H1 (cell line): ENCODE measurements around the gene SLC27A6. TPM values are rescaled to one million over a fixed set of nuclear protein-coding genes. Genes with fewer than 3 reads are reported as not detected.

Experiments
- POLR2AphosphoS5 ChIP-seq: IDR thresholded peaks from 2 replicates; pipeline ENCODE4 v1.6.1; 2011; ENCODE audit warnings: low read depth, low read length
- RNF2 ChIP-seq: fragments of 200-900, 300-1000 bp; sonication (generic); IDR thresholded peaks from 2 replicates; pipeline ENCODE4 v1.7.1; 2016; ENCODE audit warnings: borderline replicate concordance, low read depth, mild to moderate bottlenecking, antibody characterized with exemption, low read length; ENCODE audit not compliant: poor library complexity, severe bottlenecking; ENCODE audit errors: missing control alignments
- SIRT6 ChIP-seq: IDR thresholded peaks from one replicate; pipeline ENCODE4 v1.7.1; 2012; ENCODE audit warnings: low read length, inconsistent platforms
- SIX5 ChIP-seq: IDR thresholded peaks from 2 replicates; pipeline ENCODE4 v1.6.1; 2011; ENCODE audit warnings: mild to moderate bottlenecking, low read depth, low read length
- SP4 ChIP-seq: IDR thresholded peaks from 2 replicates; pipeline ENCODE4 v1.6.1; 2012; ENCODE audit warnings: low read length, inconsistent platforms
- SRF ChIP-seq: IDR thresholded peaks from 2 replicates; pipeline ENCODE4 v1.6.1; 2011; ENCODE audit warnings: mild to moderate bottlenecking, low read depth, low read length, moderate library complexity
- polyA plus RNA-seq, 7 experiments: library from polyadenylated mRNA; depleted of rRNA in 3 of 7; stranded (reverse) in 5 of 7; unstranded in 2 of 7; fragments of >200 nt in 5 of 7; fragments of 200-250 nt in 2 of 7; gene quantifications; 1 replicate in 5 of 7; 2 replicates in 1 of 7; 4 replicates in 1 of 7; pipeline versions ENCODE4 v1.2.1 to v1.2.3, GENCODE V29; 2011 to 2013; ENCODE audit warnings: missing spikeins in 2 of 7, mixed read lengths in 2 of 7
- total RNA-seq: library from RNA; stranded (reverse); fragmentation: NEBNext Ultra II Directional; extraction: Animal tissue kit (Norgen Biotek cat#: 25700); gene quantifications from 2 replicates; pipeline ENCODE4 v1.2.1, GENCODE V29; 2021
- TF ChIP-seq, protein P1 (sequence below): fragments of 300-600 bp; sonication (generic); IDR thresholded peaks from 2 replicates; pipeline ENCODE4 v1.7.1; 2012; ENCODE audit warnings: low read length, moderate library complexity, mild to moderate bottlenecking, inconsistent platforms; ENCODE audit not compliant: insufficient replicate concordance
- TF ChIP-seq, protein P2 (sequence below): IDR thresholded peaks from 2 replicates; pipeline ENCODE4 v1.6.1; 2012; ENCODE audit warnings: low read length, inconsistent platforms
- TF ChIP-seq, protein P3 (sequence below): IDR thresholded peaks from 2 replicates; pipeline ENCODE4 v1.6.1; 2011; ENCODE audit warnings: low read depth, mild to moderate bottlenecking, low read length; ENCODE audit not compliant: insufficient read depth

The SLC27A6 gene
- total and polyA plus RNA-seq, 2 of the 8 experiments (the other 6 are each of a cell fraction or from before 2014, with no cell fraction given), result 4.0 to 4.7 TPM

DNA sequence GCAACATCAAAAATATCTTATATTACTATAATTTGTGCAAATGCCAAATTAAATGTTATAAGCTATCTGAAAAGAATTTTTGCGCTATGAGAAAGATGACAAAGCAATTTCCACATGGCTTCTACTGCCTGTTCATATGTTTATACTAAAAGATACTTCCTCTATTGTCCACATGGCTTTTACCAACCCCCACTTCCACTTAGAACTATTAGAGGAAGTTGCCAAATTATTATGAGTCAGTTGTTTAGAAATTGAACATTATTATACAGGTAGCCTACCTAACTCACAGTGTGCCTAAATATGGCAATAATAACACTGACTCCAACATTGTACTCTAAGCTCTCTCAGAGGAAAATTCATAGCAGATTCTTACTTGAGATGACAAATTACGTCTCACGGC, 37.6 kb upstream of the SLC27A6 start (continued):
- TF ChIP-seq, protein P1, sequence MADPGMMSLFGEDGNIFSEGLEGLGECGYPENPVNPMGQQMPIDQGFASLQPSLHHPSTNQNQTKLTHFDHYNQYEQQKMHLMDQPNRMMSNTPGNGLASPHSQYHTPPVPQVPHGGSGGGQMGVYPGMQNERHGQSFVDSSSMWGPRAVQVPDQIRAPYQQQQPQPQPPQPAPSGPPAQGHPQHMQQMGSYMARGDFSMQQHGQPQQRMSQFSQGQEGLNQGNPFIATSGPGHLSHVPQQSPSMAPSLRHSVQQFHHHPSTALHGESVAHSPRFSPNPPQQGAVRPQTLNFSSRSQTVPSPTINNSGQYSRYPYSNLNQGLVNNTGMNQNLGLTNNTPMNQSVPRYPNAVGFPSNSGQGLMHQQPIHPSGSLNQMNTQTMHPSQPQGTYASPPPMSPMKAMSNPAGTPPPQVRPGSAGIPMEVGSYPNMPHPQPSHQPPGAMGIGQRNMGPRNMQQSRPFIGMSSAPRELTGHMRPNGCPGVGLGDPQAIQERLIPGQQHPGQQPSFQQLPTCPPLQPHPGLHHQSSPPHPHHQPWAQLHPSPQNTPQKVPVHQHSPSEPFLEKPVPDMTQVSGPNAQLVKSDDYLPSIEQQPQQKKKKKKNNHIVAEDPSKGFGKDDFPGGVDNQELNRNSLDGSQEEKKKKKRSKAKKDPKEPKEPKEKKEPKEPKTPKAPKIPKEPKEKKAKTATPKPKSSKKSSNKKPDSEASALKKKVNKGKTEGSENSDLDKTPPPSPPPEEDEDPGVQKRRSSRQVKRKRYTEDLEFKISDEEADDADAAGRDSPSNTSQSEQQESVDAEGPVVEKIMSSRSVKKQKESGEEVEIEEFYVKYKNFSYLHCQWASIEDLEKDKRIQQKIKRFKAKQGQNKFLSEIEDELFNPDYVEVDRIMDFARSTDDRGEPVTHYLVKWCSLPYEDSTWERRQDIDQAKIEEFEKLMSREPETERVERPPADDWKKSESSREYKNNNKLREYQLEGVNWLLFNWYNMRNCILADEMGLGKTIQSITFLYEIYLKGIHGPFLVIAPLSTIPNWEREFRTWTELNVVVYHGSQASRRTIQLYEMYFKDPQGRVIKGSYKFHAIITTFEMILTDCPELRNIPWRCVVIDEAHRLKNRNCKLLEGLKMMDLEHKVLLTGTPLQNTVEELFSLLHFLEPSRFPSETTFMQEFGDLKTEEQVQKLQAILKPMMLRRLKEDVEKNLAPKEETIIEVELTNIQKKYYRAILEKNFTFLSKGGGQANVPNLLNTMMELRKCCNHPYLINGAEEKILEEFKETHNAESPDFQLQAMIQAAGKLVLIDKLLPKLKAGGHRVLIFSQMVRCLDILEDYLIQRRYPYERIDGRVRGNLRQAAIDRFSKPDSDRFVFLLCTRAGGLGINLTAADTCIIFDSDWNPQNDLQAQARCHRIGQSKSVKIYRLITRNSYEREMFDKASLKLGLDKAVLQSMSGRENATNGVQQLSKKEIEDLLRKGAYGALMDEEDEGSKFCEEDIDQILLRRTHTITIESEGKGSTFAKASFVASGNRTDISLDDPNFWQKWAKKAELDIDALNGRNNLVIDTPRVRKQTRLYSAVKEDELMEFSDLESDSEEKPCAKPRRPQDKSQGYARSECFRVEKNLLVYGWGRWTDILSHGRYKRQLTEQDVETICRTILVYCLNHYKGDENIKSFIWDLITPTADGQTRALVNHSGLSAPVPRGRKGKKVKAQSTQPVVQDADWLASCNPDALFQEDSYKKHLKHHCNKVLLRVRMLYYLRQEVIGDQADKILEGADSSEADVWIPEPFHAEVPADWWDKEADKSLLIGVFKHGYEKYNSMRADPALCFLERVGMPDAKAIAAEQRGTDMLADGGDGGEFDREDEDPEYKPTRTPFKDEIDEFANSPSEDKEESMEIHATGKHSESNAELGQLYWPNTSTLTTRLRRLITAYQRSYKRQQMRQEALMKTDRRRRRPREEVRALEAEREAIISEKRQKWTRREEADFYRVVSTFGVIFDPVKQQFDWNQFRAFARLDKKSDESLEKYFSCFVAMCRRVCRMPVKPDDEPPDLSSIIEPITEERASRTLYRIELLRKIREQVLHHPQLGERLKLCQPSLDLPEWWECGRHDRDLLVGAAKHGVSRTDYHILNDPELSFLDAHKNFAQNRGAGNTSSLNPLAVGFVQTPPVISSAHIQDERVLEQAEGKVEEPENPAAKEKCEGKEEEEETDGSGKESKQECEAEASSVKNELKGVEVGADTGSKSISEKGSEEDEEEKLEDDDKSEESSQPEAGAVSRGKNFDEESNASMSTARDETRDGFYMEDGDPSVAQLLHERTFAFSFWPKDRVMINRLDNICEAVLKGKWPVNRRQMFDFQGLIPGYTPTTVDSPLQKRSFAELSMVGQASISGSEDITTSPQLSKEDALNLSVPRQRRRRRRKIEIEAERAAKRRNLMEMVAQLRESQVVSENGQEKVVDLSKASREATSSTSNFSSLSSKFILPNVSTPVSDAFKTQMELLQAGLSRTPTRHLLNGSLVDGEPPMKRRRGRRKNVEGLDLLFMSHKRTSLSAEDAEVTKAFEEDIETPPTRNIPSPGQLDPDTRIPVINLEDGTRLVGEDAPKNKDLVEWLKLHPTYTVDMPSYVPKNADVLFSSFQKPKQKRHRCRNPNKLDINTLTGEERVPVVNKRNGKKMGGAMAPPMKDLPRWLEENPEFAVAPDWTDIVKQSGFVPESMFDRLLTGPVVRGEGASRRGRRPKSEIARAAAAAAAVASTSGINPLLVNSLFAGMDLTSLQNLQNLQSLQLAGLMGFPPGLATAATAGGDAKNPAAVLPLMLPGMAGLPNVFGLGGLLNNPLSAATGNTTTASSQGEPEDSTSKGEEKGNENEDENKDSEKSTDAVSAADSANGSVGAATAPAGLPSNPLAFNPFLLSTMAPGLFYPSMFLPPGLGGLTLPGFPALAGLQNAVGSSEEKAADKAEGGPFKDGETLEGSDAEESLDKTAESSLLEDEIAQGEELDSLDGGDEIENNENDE, result no peak
- TF ChIP-seq POLR2AphosphoS5 (no peak), RNF2 (no peak), SRF (no peak), SP4 (no peak), SIRT6 (no peak), SIX5 (no peak)
- TF ChIP-seq, protein P2, sequence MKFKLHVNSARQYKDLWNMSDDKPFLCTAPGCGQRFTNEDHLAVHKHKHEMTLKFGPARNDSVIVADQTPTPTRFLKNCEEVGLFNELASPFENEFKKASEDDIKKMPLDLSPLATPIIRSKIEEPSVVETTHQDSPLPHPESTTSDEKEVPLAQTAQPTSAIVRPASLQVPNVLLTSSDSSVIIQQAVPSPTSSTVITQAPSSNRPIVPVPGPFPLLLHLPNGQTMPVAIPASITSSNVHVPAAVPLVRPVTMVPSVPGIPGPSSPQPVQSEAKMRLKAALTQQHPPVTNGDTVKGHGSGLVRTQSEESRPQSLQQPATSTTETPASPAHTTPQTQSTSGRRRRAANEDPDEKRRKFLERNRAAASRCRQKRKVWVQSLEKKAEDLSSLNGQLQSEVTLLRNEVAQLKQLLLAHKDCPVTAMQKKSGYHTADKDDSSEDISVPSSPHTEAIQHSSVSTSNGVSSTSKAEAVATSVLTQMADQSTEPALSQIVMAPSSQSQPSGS, result no peak
- TF ChIP-seq, protein P3, sequence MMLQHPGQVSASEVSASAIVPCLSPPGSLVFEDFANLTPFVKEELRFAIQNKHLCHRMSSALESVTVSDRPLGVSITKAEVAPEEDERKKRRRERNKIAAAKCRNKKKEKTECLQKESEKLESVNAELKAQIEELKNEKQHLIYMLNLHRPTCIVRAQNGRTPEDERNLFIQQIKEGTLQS, result no peak
